Measurements from ENCODE around the gene FCHO2.

DNA sequence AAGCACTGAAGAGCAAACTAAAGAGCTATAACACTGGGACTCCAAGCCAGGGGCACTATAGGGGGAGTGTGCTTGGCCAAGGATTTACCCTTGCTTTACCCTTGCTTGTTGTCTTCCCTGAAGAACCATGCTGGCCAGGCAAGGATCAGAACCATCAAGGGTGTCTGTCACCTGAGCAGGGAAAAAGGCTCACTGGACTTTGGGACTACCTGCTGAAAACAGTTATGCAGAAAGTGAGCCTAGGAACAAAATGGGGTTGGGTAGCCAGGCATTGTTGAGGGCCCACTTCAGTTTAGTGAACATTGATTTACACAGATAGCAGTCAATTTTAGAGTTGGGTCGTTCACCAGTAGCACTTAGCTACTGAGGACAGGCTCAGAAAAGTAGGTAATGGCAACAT, 156.5 kb downstream of the FCHO2 start:
- TF ChIP-seq SIN3A (IDR thresholded peaks at IDR 0.05; ENCODE audit: borderline replicate concordance, insufficient read depth, low read length) (no peak), TAF1 (IDR thresholded peaks at IDR 0.05; ENCODE audit: borderline replicate concordance, insufficient read depth, low read length) (no peak), POLR2AphosphoS5 (IDR thresholded peaks at IDR 0.05; ENCODE audit: low read depth, low read length) (no peak)
